Uterus (tissue), 4 donors: Measurements from ENCODE around the gene NLGN1. TPM values are rescaled to one million over a fixed set of nuclear protein-coding genes. Genes with fewer than 3 reads are reported as not detected.

ENCODE experiments used
- DNase-seq, 2 donors: peaks; one replicate each; pipeline ENCODE4 v3.0.0-alpha.2; 2019 to 2020
- H3K27ac ChIP-seq, 2 donors: fragments of 200-600 bp; sonication (generic); 1 replicate in 1 of 2; 2 replicates in 1 of 2; pipeline ENCODE4 v1.5.1; 2016 to 2018
- H3K27me3 ChIP-seq, 2 donors: fragments of 200-600 bp; sonication (generic); one replicate each; pipeline ENCODE4 v1.5.1; 2018 to 2019; ENCODE audit warnings: control low read depth in 1 of 2
- H3K36me3 ChIP-seq, 2 donors: fragments of 200-600 bp; sonication (generic); one replicate each; pipeline ENCODE4 v1.5.1; 2019; ENCODE audit warnings: control low read depth in 1 of 2
- H3K4me1 ChIP-seq, 2 donors: fragments of 200-600 bp; sonication (generic); one replicate each; pipeline ENCODE4 v1.5.1; 2018 to 2019; ENCODE audit warnings: control low read depth in 1 of 2
- H3K4me3 ChIP-seq, 2 donors: fragments of 200-600 bp; sonication (generic); 1 replicate in 1 of 2; 2 replicates in 1 of 2; pipeline ENCODE4 v1.5.1; 2018 to 2019; ENCODE audit warnings: mild to moderate bottlenecking in 1 of 2
- H3K9me3 ChIP-seq, 2 donors: fragments of 200-600 bp; sonication (generic); one replicate each; pipeline ENCODE4 v1.5.1; 2019; ENCODE audit warnings: control low read depth in 1 of 2
- POLR2A ChIP-seq, 2 donors: fragments of 450-650 bp; IDR thresholded peaks; one replicate each; pipeline ENCODE4 v1.6.1; 2016; ENCODE audit warnings: antibody characterized with exemption in 2 of 2, mild to moderate bottlenecking in 1 of 2, moderate library complexity in 1 of 2
- intact Hi-C: fragments of 100-400 bp; cut with DNase I; formaldehyde crosslinking; loops from one replicate; pipeline ENCODE4 v1.15.1; 2023; ENCODE audit warnings: low total_unique reads
- total RNA-seq, 4 donors: library from RNA; depleted of rRNA in 3 of 4; stranded (reverse); fragments of >200 nt in 3 of 4; gene quantifications; one replicate each; pipeline versions ENCODE4 v1.1.0 to v1.2.4, GENCODE V29; 2014 to 2023
- TF ChIP-seq, protein P1 (sequence below), 4 experiments: fragments of 200-600 bp in 2 of 4; fragments of 450-650 bp in 2 of 4; sonication (generic) in 2 of 4; IDR thresholded peaks; one replicate each; pipeline ENCODE4 v1.5.1; 2016 to 2019; ENCODE audit warnings: antibody characterized with exemption in 4 of 4, mild to moderate bottlenecking in 2 of 4, moderate library complexity in 1 of 4
- donor health status: DM: yes; HTN: yes; CAD: no.

The NLGN1 gene
- total RNA-seq, 4 donors from 2014 or later: 3.6 to 44.8 (median 9.8) TPM

- no peaks in the 10 kb centered on the region for H3K36me3 ChIP-seq
- H3K4me1 ChIP-seq: no peaks in the 10 kb centered on the region
- no peaks in the 10 kb centered on the region for H3K9me3 ChIP-seq
- H3K27ac ChIP-seq: no peak overlapping the region
- TF ChIP-seq, protein P1, sequence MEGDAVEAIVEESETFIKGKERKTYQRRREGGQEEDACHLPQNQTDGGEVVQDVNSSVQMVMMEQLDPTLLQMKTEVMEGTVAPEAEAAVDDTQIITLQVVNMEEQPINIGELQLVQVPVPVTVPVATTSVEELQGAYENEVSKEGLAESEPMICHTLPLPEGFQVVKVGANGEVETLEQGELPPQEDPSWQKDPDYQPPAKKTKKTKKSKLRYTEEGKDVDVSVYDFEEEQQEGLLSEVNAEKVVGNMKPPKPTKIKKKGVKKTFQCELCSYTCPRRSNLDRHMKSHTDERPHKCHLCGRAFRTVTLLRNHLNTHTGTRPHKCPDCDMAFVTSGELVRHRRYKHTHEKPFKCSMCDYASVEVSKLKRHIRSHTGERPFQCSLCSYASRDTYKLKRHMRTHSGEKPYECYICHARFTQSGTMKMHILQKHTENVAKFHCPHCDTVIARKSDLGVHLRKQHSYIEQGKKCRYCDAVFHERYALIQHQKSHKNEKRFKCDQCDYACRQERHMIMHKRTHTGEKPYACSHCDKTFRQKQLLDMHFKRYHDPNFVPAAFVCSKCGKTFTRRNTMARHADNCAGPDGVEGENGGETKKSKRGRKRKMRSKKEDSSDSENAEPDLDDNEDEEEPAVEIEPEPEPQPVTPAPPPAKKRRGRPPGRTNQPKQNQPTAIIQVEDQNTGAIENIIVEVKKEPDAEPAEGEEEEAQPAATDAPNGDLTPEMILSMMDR (IDR thresholded peaks at IDR 0.05): no peak
- TF ChIP-seq POLR2A (IDR thresholded peaks at IDR 0.05): no peak
- H3K27me3 ChIP-seq: no peaks in the 10 kb centered on the region
- intact Hi-C loops: no loop called here
- no peak for DNase-seq
- no peak overlapping the region for H3K4me3 ChIP-seq
Measured at GRCh38 chr3:173770011-173770410, 372.5 kb downstream of the NLGN1 start.

- no peak for DNase-seq
- Histone ChIP-seq H3K27me3 (no peaks in the 10 kb centered on the region), H3K4me3 (no peak overlapping the region), H3K4me1 (no peaks in the 10 kb centered on the region), H3K36me3 (no peaks in the 10 kb centered on the region), H3K9me3 (no peaks in the 10 kb centered on the region), H3K27ac (no peak overlapping the region)
- intact Hi-C loops: no loop called here
- TF ChIP-seq, protein P1 (IDR thresholded peaks at IDR 0.05): no peak
- no peak for TF ChIP-seq POLR2A (IDR thresholded peaks at IDR 0.05)
Measured at GRCh38 chr3:173770796-173771573, 373.4 kb downstream of the NLGN1 start.

GRCh38 chr3:173773800-173774199 is 376.3 kb downstream of the NLGN1 start:
- no peak for TF ChIP-seq POLR2A (IDR thresholded peaks at IDR 0.05)
- TF ChIP-seq, protein P1 (IDR thresholded peaks at IDR 0.05): no peak
- no peaks in the 10 kb centered on the region for H3K36me3 ChIP-seq
- H3K9me3 ChIP-seq: no peaks in the 10 kb centered on the region
- no peak for DNase-seq
- H3K4me3 ChIP-seq: no peak overlapping the region
- H3K27me3 ChIP-seq: no peaks in the 10 kb centered on the region
- H3K27ac ChIP-seq: no peak overlapping the region
- intact Hi-C loops: no loop called here
- H3K4me1 ChIP-seq: no peaks in the 10 kb centered on the region

DNA sequence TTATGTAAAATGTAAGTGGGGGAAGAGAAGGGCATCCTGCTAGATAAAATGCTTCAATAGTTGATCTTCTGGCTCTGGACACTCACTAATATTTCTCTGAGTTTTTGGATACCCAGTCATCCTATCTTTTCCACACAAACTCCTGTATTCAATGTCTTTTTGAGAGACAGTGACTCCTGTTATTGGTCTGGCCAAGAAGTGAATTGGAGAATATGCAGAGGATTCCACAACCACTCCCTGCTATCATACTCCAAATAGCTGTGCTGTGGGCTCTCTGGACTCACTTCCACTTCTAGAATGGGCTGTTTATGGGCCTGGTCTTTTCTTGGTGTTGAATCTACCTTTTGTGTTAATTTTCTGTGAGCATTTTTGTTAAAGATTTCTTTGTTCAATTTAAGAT is 376.8 kb downstream of the NLGN1 start:
- no peak for DNase-seq
- TF ChIP-seq, protein P1 (IDR thresholded peaks at IDR 0.05): no peak
- TF ChIP-seq POLR2A (IDR thresholded peaks at IDR 0.05): no peak
- Histone ChIP-seq H3K36me3 (no peaks in the 10 kb centered on the region), H3K27me3 (no peaks in the 10 kb centered on the region), H3K27ac (no peak overlapping the region), H3K9me3 (no peaks in the 10 kb centered on the region), H3K4me1 (no peaks in the 10 kb centered on the region), H3K4me3 (no peak overlapping the region)
- intact Hi-C loops: no loop called here

DNA sequence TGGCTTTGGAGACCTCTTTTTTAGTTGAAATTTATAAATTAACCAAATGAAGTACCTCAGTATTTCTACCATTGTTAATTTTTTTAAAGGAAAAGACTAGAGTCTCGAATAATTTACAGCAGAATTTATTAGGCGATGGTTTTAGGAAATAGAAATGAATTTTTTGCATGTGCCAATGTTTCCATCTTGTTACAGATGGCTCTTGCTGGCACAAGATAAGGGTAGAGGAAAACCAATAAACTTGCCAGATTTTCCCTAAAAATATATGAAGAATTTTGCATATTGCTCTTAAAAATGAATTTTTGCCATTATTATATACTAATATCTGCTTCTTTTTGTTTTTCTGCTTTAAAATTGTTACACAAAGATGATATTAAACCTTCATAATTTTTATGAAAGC is 380.7 kb downstream of the NLGN1 start:
- no peak for TF ChIP-seq POLR2A (IDR thresholded peaks at IDR 0.05)
- TF ChIP-seq, protein P1 (IDR thresholded peaks at IDR 0.05): no peak
- DNase-seq: no peak
- intact Hi-C loops: no loop called here
- no peak overlapping the region for H3K27ac ChIP-seq
- H3K36me3 ChIP-seq: no peaks in the 10 kb centered on the region
- H3K27me3 ChIP-seq: no peaks in the 10 kb centered on the region
- H3K4me3 ChIP-seq: no peak overlapping the region
- H3K4me1 ChIP-seq: no peaks in the 10 kb centered on the region
- no peaks in the 10 kb centered on the region for H3K9me3 ChIP-seq
